Neural progenitor cell (in vitro differentiated cells): Measurements from ENCODE around the gene PPP2R1A.

Experiments used
- CTCF ChIP-seq: fragments of 200-600 bp; sonication (generic); IDR thresholded peaks from 2 replicates; pipeline ENCODE4 v1.5.1; 2017; ENCODE audit warnings: antibody characterized with exemption, mild to moderate bottlenecking
- EZH2 ChIP-seq: fragments of 200-600 bp; sonication (generic); IDR thresholded peaks from 2 replicates; pipeline ENCODE4 v1.6.1; 2017; ENCODE audit warnings: antibody characterized with exemption, mild to moderate bottlenecking, moderate library complexity
- EZH2phosphoT487 ChIP-seq: fragments of 200-600 bp; sonication (generic); IDR thresholded peaks from 2 replicates; pipeline ENCODE4 v1.6.1; 2017; ENCODE audit warnings: antibody characterized with exemption

- TF ChIP-seq CTCF = no peak
- TF ChIP-seq EZH2 = no peak
- TF ChIP-seq EZH2phosphoT487 = no peak
Measured at GRCh38 chr19:52142001-52142595, 47.8 kb upstream of the PPP2R1A start.
